ENCODE results near the gene PRKCQ.

GRCh38 chr10:6499974-6500373 lies 80.1 kb downstream of the PRKCQ start:
- no peak for TF ChIP-seq POLR2A (IDR thresholded peaks at IDR 0.05; ENCODE audit: low read depth, low read length)
- TF ChIP-seq CTCF (conservative IDR thresholded peaks at IDR 0.05; ENCODE audit: low read depth, low read length) = no peak
- no peak for TF ChIP-seq RFX5 (IDR thresholded peaks at IDR 0.05; ENCODE audit: low read depth, low read length)
- TF ChIP-seq USF2 (IDR thresholded peaks at IDR 0.05; ENCODE audit: low read depth, low read length) = no peak
- TF ChIP-seq RAD21 (IDR thresholded peaks at IDR 0.05; ENCODE audit: low read length) = no peak
- no peak for TF ChIP-seq SMC3 (IDR thresholded peaks at IDR 0.05; ENCODE audit: low read depth, low read length)
- TF ChIP-seq ELK1 (IDR thresholded peaks at IDR 0.05; ENCODE audit: borderline replicate concordance, low read depth, low read length) = no peak
- no peak for TF ChIP-seq BHLHE40 (IDR thresholded peaks at IDR 0.05; ENCODE audit: low read depth, low read length)
- no peak for TF ChIP-seq MAZ (IDR thresholded peaks at IDR 0.05; ENCODE audit: borderline replicate concordance, low read depth, low read length)
- TF ChIP-seq CHD1 (IDR thresholded peaks at IDR 0.05; ENCODE audit: low read depth, low read length) = no peak
- TF ChIP-seq NFE2L2 (IDR thresholded peaks at IDR 0.05; ENCODE audit: low read depth, low read length) = no peak
